HG02571 (cell line): ENCODE measurements around the gene MEI1.
A peak's percentile ranks its signal among the peaks of the same experiment; 100 is the strongest.

Source experiments
- ATAC-seq: cut with Tn5 transposase; IDR thresholded peaks from one replicate; pipeline ENCODE4 v1.9.1; 2021; ENCODE audit warnings: mild to moderate bottlenecking, moderate library complexity; ENCODE audit not compliant: unreplicated experiment

Gene MEI1

DNA sequence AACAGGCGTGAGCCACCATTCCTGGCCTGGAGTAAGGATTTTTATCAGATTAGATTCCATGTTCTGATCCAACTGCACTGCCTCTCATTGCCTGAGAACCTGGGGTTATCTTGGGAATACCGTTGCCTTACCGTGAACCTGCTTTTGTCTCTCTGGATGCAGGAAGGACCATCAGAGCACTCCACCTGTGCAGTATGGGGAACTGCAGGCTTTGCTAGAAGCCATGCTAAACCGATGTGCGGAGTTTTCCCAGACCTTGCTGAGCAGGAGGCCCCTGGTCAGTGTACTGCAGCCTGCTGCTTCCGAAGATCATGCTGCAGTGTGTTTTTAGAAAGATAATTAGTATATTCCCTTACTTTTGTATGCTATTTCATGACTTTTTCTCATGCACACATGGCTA is 43.6 kb downstream of the MEI1 start:
- no peak for ATAC-seq

- ATAC-seq = no peak
Measured at GRCh38 chr22:41745968-41746367, 46.7 kb downstream of the MEI1 start.

- ATAC-seq = peak; percentile 80
Measured at GRCh38 chr22:41746567-41747400, 47.5 kb downstream of the MEI1 start.

DNA sequence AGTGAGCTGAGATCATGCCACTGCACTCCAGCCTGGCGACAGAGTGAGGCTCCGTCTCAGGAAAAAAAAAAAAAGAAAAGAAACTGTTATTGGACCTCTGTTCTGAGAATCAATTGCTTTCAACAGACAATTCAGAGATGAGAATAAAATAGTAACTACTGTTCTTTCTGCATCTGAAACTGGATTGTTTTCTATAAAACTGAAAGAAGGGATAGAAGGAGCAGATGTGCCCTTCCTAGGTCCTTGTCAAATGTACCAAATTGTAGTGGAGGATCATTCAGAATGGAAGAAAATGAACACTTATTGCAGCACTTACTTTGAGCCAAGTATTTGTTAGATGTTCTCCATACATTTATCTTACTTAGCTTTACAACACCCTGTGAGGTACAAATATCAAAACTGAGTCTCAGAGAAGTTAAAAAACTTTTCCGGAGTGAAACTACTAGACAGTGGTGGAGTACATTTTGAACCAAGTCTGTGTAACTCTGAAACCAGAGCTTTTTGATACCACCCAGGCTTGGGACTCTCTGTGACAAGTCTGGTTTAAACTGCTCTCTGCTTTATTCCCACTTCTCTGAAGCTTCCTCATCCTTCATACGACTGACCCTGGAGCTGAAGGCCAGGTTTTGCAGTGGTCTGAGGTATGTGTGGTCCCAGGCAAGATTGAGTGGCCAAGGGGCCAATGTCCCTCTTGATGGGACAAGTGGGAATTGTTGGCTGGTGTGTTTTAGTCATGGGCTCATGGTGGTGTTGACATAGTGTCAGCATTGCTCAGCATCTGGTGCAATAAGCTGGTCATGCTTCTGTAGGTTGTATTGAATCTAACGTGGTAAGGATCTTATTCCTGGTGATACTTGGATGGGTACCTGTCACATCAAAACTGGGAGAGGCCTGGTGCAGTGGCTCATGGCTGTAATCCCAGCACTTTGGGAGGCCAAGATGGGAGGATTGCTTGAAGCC is 53.0 kb downstream of the MEI1 start:
- ATAC-seq = no peak

GRCh38 chr22:41753984-41754383 is 54.7 kb downstream of the MEI1 start:
- ATAC-seq = no peak

DNA sequence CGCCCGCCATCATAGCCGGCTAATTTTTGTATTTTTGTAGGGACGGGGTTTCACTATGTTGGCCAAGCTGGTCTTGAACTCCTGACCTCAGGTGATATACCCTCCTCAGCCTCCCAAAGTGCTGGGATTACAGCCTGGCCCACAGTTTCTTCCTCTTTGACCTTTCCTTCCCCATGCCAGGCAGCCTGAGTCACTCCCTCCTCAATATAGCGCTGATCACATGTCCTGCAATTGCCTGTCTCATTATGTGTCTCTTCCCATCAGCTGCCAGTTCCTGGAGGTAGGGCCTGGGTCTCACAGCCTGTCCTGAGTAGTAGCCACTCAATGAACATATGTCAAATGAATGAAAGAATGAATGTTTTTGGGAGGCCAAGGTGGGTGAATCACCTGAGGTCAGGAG is 58.2 kb downstream of the MEI1 start:
- ATAC-seq = no peak

- no peak for ATAC-seq
Measured at GRCh38 chr22:41758231-41758630, 58.9 kb downstream of the MEI1 start.

DNA sequence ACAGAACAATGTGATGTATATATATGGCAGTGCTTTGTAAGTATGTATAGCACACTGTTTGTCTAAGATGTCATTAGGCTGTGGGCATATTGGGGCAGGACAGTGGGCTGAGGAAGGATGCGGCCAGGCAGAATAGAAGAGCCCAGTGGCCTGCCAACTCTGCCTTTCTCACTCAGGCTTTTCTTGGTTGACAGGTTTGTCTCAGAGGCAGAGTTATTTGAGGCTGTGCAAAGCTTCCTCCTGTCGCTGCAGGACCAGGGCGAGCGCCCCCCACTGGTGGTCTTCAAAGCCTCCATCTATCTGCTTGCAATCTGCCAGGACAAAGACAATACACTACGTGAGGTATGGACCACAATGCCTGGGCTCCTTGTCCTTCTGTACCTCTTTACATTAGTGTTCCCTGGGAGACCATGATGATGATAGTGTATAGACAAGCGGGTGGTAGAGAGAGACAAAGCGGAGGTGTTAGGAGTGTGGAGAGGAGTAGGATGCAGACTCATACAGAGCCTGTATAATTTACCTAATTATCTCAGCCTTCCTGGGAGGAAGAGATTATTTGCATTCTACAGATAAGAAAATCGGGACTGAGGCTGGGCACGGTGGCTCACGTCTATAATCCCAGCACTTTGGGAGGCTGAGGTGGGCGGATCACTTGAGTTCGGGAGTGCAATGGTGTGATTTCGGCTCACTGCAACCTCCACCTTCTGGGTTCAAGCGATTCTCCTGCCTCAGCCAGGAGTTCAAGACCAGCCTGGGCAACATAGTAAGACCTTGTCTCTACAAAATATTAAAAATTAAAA is 63.9 kb downstream of the MEI1 start:
- ATAC-seq = no peak

GRCh38 chr22:41766476-41766875 is 67.2 kb downstream of the MEI1 start:
- no peak for ATAC-seq

GRCh38 chr22:41768430-41768829 is 69.1 kb downstream of the MEI1 start:
- no peak for ATAC-seq

DNA sequence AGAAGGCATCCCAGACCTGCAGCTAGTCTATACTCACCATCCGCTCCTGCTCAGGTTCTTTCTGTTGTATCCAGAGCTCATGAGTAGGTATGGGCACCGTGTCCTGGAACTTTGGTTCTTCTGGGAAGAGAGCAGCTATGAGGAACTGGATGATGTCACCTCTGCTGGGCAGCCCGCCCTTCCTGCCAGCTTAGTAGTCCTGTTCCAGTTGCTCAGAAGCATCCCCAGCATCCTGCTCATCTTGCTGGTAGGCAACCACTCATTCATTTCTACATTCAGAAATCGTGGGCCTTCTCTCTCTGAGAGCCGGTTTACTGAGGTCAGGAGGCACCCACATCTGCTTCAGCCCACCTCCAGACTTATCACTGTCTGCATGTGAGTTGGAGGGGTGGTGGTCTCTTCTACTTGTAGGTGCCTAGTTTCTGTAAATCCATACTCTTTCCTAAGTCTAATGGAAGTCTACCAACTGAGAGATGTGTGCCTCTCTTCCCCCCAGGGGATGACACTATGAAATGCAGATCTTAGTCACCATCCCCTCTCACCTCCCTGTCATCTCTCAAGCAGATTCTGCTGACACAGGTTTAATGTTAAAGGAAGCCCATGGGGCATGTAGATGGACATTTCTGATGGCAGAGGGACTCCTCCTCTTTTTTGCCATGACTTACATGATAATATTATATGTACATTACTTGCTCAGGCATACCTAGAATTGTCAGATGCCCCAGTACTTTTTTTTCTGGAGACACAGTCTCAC is 71.6 kb downstream of the MEI1 start:
- ATAC-seq = no peak

- ATAC-seq = no peak
Measured at GRCh38 chr22:41772198-41772597, 72.9 kb downstream of the MEI1 start.

GRCh38 chr22:41772645-41773044 is 73.3 kb downstream of the MEI1 start:
- no peak for ATAC-seq

- ATAC-seq = no peak
Measured at GRCh38 chr22:41775338-41775737, 76.0 kb downstream of the MEI1 start.

DNA sequence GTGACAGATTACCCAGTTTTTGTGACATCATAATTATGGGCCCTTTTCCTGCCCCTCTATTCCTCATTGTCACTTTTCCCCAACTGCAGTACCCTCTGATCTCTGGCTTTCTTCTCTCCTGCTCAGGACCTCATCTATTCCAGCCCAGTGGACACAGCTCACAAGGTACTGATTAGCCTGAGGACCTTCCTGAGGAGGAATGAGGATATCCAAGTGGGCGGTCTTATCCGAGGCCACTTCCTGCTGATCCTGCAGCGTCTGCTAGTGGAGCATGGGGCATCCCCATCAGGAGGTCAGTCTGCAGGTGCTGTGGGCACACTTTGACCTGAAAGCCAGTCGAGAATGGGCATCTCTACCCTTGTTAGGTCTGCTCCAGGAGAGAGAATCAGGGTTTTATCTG is 76.7 kb downstream of the MEI1 start:
- ATAC-seq = no peak

GRCh38 chr22:41776381-41776780 is 77.1 kb downstream of the MEI1 start:
- ATAC-seq = no peak

GRCh38 chr22:41777749-41778425 is 78.6 kb downstream of the MEI1 start:
- no peak for ATAC-seq

DNA sequence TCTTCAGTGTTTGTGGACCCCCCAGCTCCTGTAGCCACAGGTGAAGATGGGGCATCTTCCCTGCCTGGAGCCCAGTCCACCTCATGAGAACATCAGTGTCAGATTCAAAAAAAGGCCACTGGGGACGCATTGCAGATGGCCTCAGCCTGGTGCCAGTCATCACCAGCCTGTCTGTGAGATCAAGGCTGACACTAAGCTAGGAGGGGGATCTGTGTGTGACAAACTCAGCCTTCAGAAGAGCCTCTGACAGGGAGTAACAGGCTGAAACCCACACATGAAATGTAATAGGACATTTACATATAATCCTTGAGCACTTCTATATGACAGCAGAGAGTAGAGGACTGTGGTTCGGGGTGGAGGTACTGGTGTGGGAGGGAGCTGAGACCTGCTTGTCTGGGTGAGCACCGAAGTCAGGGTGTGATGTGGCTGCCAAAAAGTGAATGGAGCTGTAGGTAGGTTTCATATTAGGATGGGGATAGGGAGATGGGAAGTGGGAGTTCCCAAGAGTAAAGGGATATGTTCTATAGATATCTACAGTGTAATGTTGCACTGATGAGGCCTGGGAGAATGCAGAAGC is 80.7 kb downstream of the MEI1 start:
- no peak for ATAC-seq

- peak; percentile 89 for ATAC-seq
Measured at GRCh38 chr22:41780746-41781505, 81.6 kb downstream of the MEI1 start.
